K562 (cell line): ENCODE results near the gene PLEKHG3. TPM values are rescaled to one million over a fixed set of nuclear protein-coding genes. Genes with fewer than 3 reads are reported as not detected.

Experiments
- ATAC-seq: fragments of 200-7000 bp; cut with Tn5 transposase; 3 replicates; pipeline ENCODE4 v1.9.1; 2020; ENCODE audit warnings: moderate library complexity
- BruUV-seq: library from RNA; stranded (reverse); fragments of 400-500 nt; replicated peaks from 2 replicates; lab custom pipeline; 2021; lab: Mats Ljungman, UMichigan
- CTCF ChIA-PET: fragments of 300-600 bp; formaldehyde crosslinking; extraction: SDS; loops from one replicate; lab custom pipeline; 2021; ENCODE audit warnings: low intra/inter-chr PET ratio; lab: Yijun Ruan, JAX
- POLR2A ChIA-PET: fragments of 300-600, 350-650 bp; sonication (Branson Sonifier 250); formaldehyde crosslinking; extraction: SDS; loops from one replicate; lab custom pipeline; 2021; ENCODE audit warnings: antibody characterized with exemption, inconsistent platforms; lab: Yijun Ruan, JAX
- DNase-seq, 4 experiments: peaks; one replicate each; pipeline versions ENCODE4 v3.0.0 to v3.0.0-alpha.2; 2011 to 2018; ENCODE audit warnings: low spot score in 3 of 4, mixed read lengths in 3 of 4; ENCODE audit errors: extremely low read depth in 1 of 4
- FAIRE-seq: peaks from 2 replicates; lab custom pipeline; 2011; peaks lifted over from hg19 to GRCh38; lab: Jason Lieb, UNC
- H2AFZ ChIP-seq: 2 replicates; pipeline ENCODE4 v1.6.0; 2011; ENCODE audit warnings: low read depth, low read length, control low read depth, inconsistent platforms
- H3K27ac ChIP-seq: fragments of 200-600 bp; 3 replicates; pipeline ENCODE4 v1.8.0; 2011; ENCODE audit warnings: low read depth, mild to moderate bottlenecking, control low read depth, inconsistent platforms, low read length, moderate library complexity, mixed read lengths; ENCODE audit errors: extremely low read depth
- H3K27me3 ChIP-seq, 2 experiments: fragments of 300-600 bp in 1 of 2; 2 replicates in 1 of 2; 3 replicates in 1 of 2; pipeline versions ENCODE4 v1.6.0 to v1.8.0; 2011; ENCODE audit warnings: inconsistent platforms in 2 of 2, low read length in 2 of 2, mild to moderate bottlenecking in 1 of 2, mixed read lengths in 1 of 2, moderate library complexity in 1 of 2; ENCODE audit not compliant: control insufficient read depth in 2 of 2, insufficient read depth in 2 of 2
- H3K36me3 ChIP-seq: fragments of 300-600 bp; 3 replicates; pipeline ENCODE4 v1.8.0; 2011; ENCODE audit warnings: mild to moderate bottlenecking, low read length, inconsistent platforms; ENCODE audit not compliant: control insufficient read depth, insufficient read depth
- H3K4me1 ChIP-seq, 2 experiments: fragments of 200-600 bp in 1 of 2; replicated peaks in 1 of 2; 2 replicates in 1 of 2; 3 replicates in 1 of 2; pipeline versions ENCODE4 v1.5.1 to v1.8.0; 2011; ENCODE audit warnings: inconsistent platforms in 2 of 2, low read length in 2 of 2, mild to moderate bottlenecking in 1 of 2, mixed read lengths in 1 of 2, moderate library complexity in 1 of 2; ENCODE audit not compliant: control insufficient read depth in 2 of 2, insufficient read depth in 2 of 2
- H3K4me2 ChIP-seq: 2 replicates; pipeline ENCODE4 v1.6.1; 2011; ENCODE audit warnings: low read length, control low read depth, inconsistent platforms, mixed read lengths; ENCODE audit not compliant: insufficient read depth
- H3K4me3 ChIP-seq: fragments of 200-600 bp; sonication (generic), shearing (Covaris generic); 2 replicates; pipeline ENCODE4 v1.5.1; 2016; ENCODE audit warnings: control low read depth, inconsistent platforms
- H3K79me2 ChIP-seq: fragments of 200-600 bp; 3 replicates; pipeline ENCODE4 v1.8.0; 2011; ENCODE audit warnings: low read length, inconsistent platforms; ENCODE audit not compliant: control insufficient read depth, insufficient read depth
- H3K9ac ChIP-seq, 2 experiments: 2 replicates each; pipeline versions ENCODE4 v1.6.0 to v1.6.1; 2011; ENCODE audit warnings: low read depth in 2 of 2, low read length in 2 of 2, control low read depth in 1 of 2, inconsistent platforms in 1 of 2, mild to moderate bottlenecking in 1 of 2, mixed read lengths in 1 of 2; ENCODE audit not compliant: insufficient read depth in 1 of 2
- H3K9me1 ChIP-seq: one replicate; pipeline ENCODE4 v1.6.0; 2011; ENCODE audit warnings: inconsistent platforms, mild to moderate bottlenecking, low read length, moderate library complexity; ENCODE audit not compliant: control insufficient read depth, insufficient read depth
- H3K9me3 ChIP-seq: replicated peaks from 2 replicates; pipeline ENCODE4 v1.5.1; 2011; ENCODE audit warnings: low read depth, low read length, inconsistent platforms; ENCODE audit not compliant: control insufficient read depth, insufficient read depth
- H4K20me1 ChIP-seq: replicated peaks from 2 replicates; pipeline ENCODE4 v1.6.1; 2011; ENCODE audit warnings: low read length, inconsistent platforms, mixed read lengths; ENCODE audit not compliant: control insufficient read depth, insufficient read depth
- ATF2 ChIP-seq: sonication (generic); formaldehyde crosslinking; IDR thresholded peaks from 2 replicates; pipeline ENCODE4 v1.8.1; 2022; ENCODE audit warnings: missing genetic modification reagents
- ERF ChIP-seq: fragments of 450-650 bp; formaldehyde crosslinking; IDR thresholded peaks from 2 replicates; pipeline ENCODE4 v1.4.0; 2020; ENCODE audit warnings: mild to moderate bottlenecking, mixed read lengths
- ETV1 ChIP-seq: fragments of 450-650 bp; conservative IDR thresholded peaks from 2 replicates; pipeline ENCODE4 v1.6.1; 2016; ENCODE audit warnings: missing genetic modification characterization, control low read depth, low read depth, missing compliant biosample characterization
- EWSR1 ChIP-seq: fragments of 450-650 bp; IDR thresholded peaks from 2 replicates; pipeline ENCODE4 v1.6.1; 2018; ENCODE audit warnings: borderline replicate concordance, mild to moderate bottlenecking, low read depth, moderate library complexity; ENCODE audit not compliant: partially characterized antibody
- FOXK1 ChIP-seq: sonication (generic); formaldehyde crosslinking; IDR thresholded peaks from 2 replicates; pipeline ENCODE4 v1.8.0; 2022; ENCODE audit warnings: missing genetic modification reagents, mild to moderate bottlenecking, borderline replicate concordance
- FOXP4 ChIP-seq: sonication (generic); formaldehyde crosslinking; IDR thresholded peaks from 2 replicates; pipeline ENCODE4 v1.8.0; 2022; ENCODE audit warnings: mild to moderate bottlenecking, missing genetic modification reagents, borderline replicate concordance
- MAFF ChIP-seq: IDR thresholded peaks from 2 replicates; pipeline ENCODE4 v1.6.1; 2012; ENCODE audit warnings: low read length, improper control_type of control experiment
- MAFG ChIP-seq: fragments of 450-650 bp; conservative IDR thresholded peaks from 2 replicates; pipeline ENCODE4 v1.6.1; 2016; ENCODE audit warnings: missing genetic modification characterization, missing compliant biosample characterization
- OTX1 ChIP-seq: fragments of 450-650 bp; formaldehyde crosslinking; IDR thresholded peaks from 2 replicates; pipeline ENCODE4 v1.4.0; 2022; ENCODE audit warnings: mild to moderate bottlenecking
- PKNOX1 ChIP-seq: fragments of 450-650 bp; IDR thresholded peaks from 2 replicates; pipeline ENCODE4 v1.6.1; 2016
- POLR2B ChIP-seq: fragments of 450-650 bp; IDR thresholded peaks from 2 replicates; pipeline ENCODE4 v1.6.1; 2018; ENCODE audit warnings: low read depth; ENCODE audit not compliant: partially characterized antibody
- POU5F1 ChIP-seq: fragments of 150-350 bp; IDR thresholded peaks from 2 replicates; pipeline ENCODE4 v1.6.1; 2014; ENCODE audit warnings: borderline replicate concordance, low read length, low read depth, mild to moderate bottlenecking; ENCODE audit not compliant: partially characterized antibody
- PURB ChIP-seq: sonication (generic); formaldehyde crosslinking; IDR thresholded peaks from 2 replicates; pipeline ENCODE4 v1.9.0; 2021; ENCODE audit warnings: low read depth, mild to moderate bottlenecking, missing genetic modification reagents
- TCF7 ChIP-seq: sonication (generic); IDR thresholded peaks from 2 replicates; pipeline ENCODE4 v1.6.1; 2016; ENCODE audit warnings: antibody characterized with exemption, borderline replicate concordance
- ZNF133 ChIP-seq: fragments of 250-450 bp; sonication (Bioruptor Pico); IDR thresholded peaks from 2 replicates; pipeline ENCODE4 v1.4.0; 2020; ENCODE audit warnings: mild to moderate bottlenecking
- ZNF280B ChIP-seq: fragments of 250-450 bp; sonication (Bioruptor Pico); IDR thresholded peaks from 2 replicates; pipeline ENCODE4 v1.5.1; 2021; ENCODE audit warnings: mild to moderate bottlenecking
- ZNF354B ChIP-seq: fragments of 250-450 bp; sonication (Bioruptor Pico); IDR thresholded peaks from 2 replicates; pipeline ENCODE4 v1.4.0; 2020
- ZNF668 ChIP-seq: fragments of 250-450 bp; sonication (Bioruptor Pico); IDR thresholded peaks from 2 replicates; pipeline ENCODE4 v1.8.0; 2022; ENCODE audit warnings: mild to moderate bottlenecking, inconsistent platforms
- ZNF76 ChIP-seq: fragments of 250-450 bp; sonication (Bioruptor Pico); IDR thresholded peaks from 2 replicates; pipeline ENCODE4 v1.4.0; 2020; ENCODE audit warnings: mild to moderate bottlenecking, moderate library complexity, borderline replicate concordance
- WGBS: fragments of 100-300 bp; shearing (Covaris generic); methylation state at CpG from one replicate; pipeline ENCODE4 v1.1.6; 2016; ENCODE audit warnings: low coverage, mixed read lengths; ENCODE audit not compliant: insufficient coverage; ENCODE audit errors: missing lambda C conversion rate; 5-methylcytosine and 5-hydroxymethylcytosine counted together
- in situ Hi-C: fragments of 300-500 bp; cut with MboI; formaldehyde crosslinking; loops from 4 replicates; pipeline ENCODE4 v1.15.0; 2018; ENCODE audit warnings: inconsistent platforms, mixed read lengths
- intact Hi-C: fragments of 100-400 bp; cut with micrococcal nuclease; formaldehyde crosslinking; loops from 2 replicates; pipeline ENCODE4 v1.14.2; 2022
- polyA plus RNA-seq, 8 experiments: library from polyadenylated mRNA; depleted of rRNA in 4 of 8; stranded (reverse) in 5 of 8; unstranded in 3 of 8; fragments of >200 nt; fragmentation: Nextera tagmentation in 2 of 8; fragmentation: Illumina TruSeq in 1 of 8; extraction: Ambion mirVana in 2 of 8; extraction: Trizol in 1 of 8; gene quantifications; 2 replicates each; pipeline versions ENCODE4 v1.2.1 to v1.2.3, GENCODE V29; 2011 to 2014; ENCODE audit warnings: inconsistent platforms in 1 of 8, missing spikeins in 1 of 8
- total RNA-seq, 7 experiments: library from RNA; depleted of rRNA in 6 of 7; stranded (reverse); fragments of >200 nt in 6 of 7; fragmentation: Illumina TruSeq in 2 of 7; extraction: Trizol in 2 of 7; gene quantifications; 2 replicates each; pipeline versions ENCODE4 v1.2.1 to v1.2.3, GENCODE V29; 2011 to 2021; ENCODE audit warnings: low replicate concordance in 1 of 7

The PLEKHG3 gene
- total and polyA plus RNA-seq, 9 of the 15 experiments (the other 6 are each of a cell fraction or from before 2014, with no cell fraction given), result 0.04 to 0.16 TPM; not detected in 7

GRCh38 chr14:64734990-64735389 is 30.8 kb downstream of the PLEKHG3 start:
- peaks cover 0 to 56% of the 10 kb centered on the region in 2 experiments; a peak in 3 of 5 replicates for H3K27me3 ChIP-seq
- no peak overlapping the region for H3K4me3 ChIP-seq
- no peaks in the 10 kb centered on the region for H3K9me1 ChIP-seq
- H4K20me1 ChIP-seq, result no peaks in the 10 kb centered on the region
- no peak overlapping the region for H3K9ac ChIP-seq
- peaks cover 0 to 4% of the 10 kb centered on the region in 2 experiments; a peak in 2 of 5 replicates for H3K4me1 ChIP-seq
- no peak for ATAC-seq
- no peak for DNase-seq
- H3K4me2 ChIP-seq, result no peak overlapping the region
- intact Hi-C loops, result loop anchor here (5.0 kb wide), 1 partner anchor 63 kb away; no protein-coding TSS in a partner anchor
- H2AFZ ChIP-seq, result no peak overlapping the region
- CTCF ChIA-PET, result no interaction called here
- H3K36me3 ChIP-seq, result no peaks in the 10 kb centered on the region
- WGBS, result 0% methylated on average over 4 of the region's 6 CpGs
- no peak for TF ChIP-seq ERF (CRISPR knock-in tag)
- no peak for TF ChIP-seq OTX1 (CRISPR knock-in tag)
- TF ChIP-seq ZNF668, result no peak
- no peak for TF ChIP-seq EWSR1
- no peak for TF ChIP-seq ZNF76 (CRISPR knock-in tag)
- TF ChIP-seq PURB, result no peak
- no peak for TF ChIP-seq FOXK1
- TF ChIP-seq ATF2, result no peak
- no peak for TF ChIP-seq POU5F1
- no peak for TF ChIP-seq PKNOX1
- TF ChIP-seq MAFG (tag), result no peak
- TF ChIP-seq MAFF, result no peak
- no peak for TF ChIP-seq ZNF280B (CRISPR knock-in tag)
- TF ChIP-seq POLR2B, result no peak
- TF ChIP-seq FOXP4 (CRISPR knock-in tag), result no peak
- TF ChIP-seq TCF7, result no peak
- TF ChIP-seq ETV1 (tag), result no peak
- TF ChIP-seq ZNF133, result no peak
- no peak for TF ChIP-seq ZNF354B (CRISPR knock-in tag)
- no peak overlapping the region for H3K27ac ChIP-seq
- no TSS peak for BruUV-seq
- no peaks in the 10 kb centered on the region for H3K79me2 ChIP-seq
- POLR2A ChIA-PET, result no interaction called here
- in situ Hi-C loops, result no loop called here
- H3K9me3 ChIP-seq, result no peaks in the 10 kb centered on the region
- FAIRE-seq, result no peak
